ENCODE data around the gene TCN1. TPM values are rescaled to one million over a fixed set of nuclear protein-coding genes. Genes with fewer than 3 reads are reported as not detected.

TCN1 gene
- total RNA-seq, 4 donors from 2014 or later: not detected

- peaks cover 8 to 11% of the 10 kb centered on the region in 2 donors for H3K4me1 ChIP-seq
- TF ChIP-seq POLR2A (IDR thresholded peaks at IDR 0.05): no peak
- no peak for TF ChIP-seq CTCF (IDR thresholded peaks at IDR 0.05 in 4 of 5, conservative IDR thresholded peaks at IDR 0.05 in 1 of 5)
- no peaks in the 10 kb centered on the region for H3K9me3 ChIP-seq
- ATAC-seq (no peak), DNase-seq (no peak)
- intact Hi-C loops (cut with DNase I; ENCODE audit: low total_unique reads): loop anchor here (5.0 kb wide), 1 partner anchor 266 kb away; no protein-coding TSS in a partner anchor
- no peak overlapping the region for H3K4me3 ChIP-seq
- no peaks in the 10 kb centered on the region for H3K27me3 ChIP-seq
- no peak overlapping the region for H3K27ac ChIP-seq
- no peaks in the 10 kb centered on the region for H3K36me3 ChIP-seq
- in situ Hi-C loops (cut with MboI; ENCODE audit: low sequenced_read_pairs in 4 of 4): loop anchor here in 1 of 4 donors (25.0 kb wide), 1 partner anchor 276 kb away; no protein-coding TSS in a partner anchor
These were observed 52.9 kb downstream of the TCN1 start for GRCh38 chr11:59813364-59813763.

- TF ChIP-seq POLR2A (IDR thresholded peaks at IDR 0.05): no peak
- TF ChIP-seq CTCF (IDR thresholded peaks at IDR 0.05 in 4 of 5, conservative IDR thresholded peaks at IDR 0.05 in 1 of 5): no peak
- in situ Hi-C loops (cut with MboI; ENCODE audit: low sequenced_read_pairs in 4 of 4) (loop anchor here in 1 of 4 donors (25.0 kb wide), 1 partner anchor 275 kb away; no protein-coding TSS in a partner anchor), intact Hi-C loops (cut with DNase I; ENCODE audit: low total_unique reads) (loop anchor here (5.0 kb wide), 1 partner anchor 265 kb away; no protein-coding TSS in a partner anchor)
- DNase-seq: no peak
- H3K27ac ChIP-seq: no peak overlapping the region
- H3K4me3 ChIP-seq: no peak overlapping the region
- peaks cover 8 to 11% of the 10 kb centered on the region in 2 donors for H3K4me1 ChIP-seq
- ATAC-seq: no peak
- H3K9me3 ChIP-seq: no peaks in the 10 kb centered on the region
- no peaks in the 10 kb centered on the region for H3K27me3 ChIP-seq
- peaks cover 0 to 7% of the 10 kb centered on the region in 2 donors for H3K36me3 ChIP-seq
These were observed 54.1 kb downstream of the TCN1 start for GRCh38 chr11:59812220-59812619.

GRCh38 chr11:59810911-59811259 lies 55.4 kb downstream of the TCN1 start:
- H3K27me3 ChIP-seq: no peaks in the 10 kb centered on the region
- peaks cover 0 to 21% of the 10 kb centered on the region in 2 donors for H3K36me3 ChIP-seq
- no peak for ATAC-seq
- intact Hi-C loops (cut with DNase I; ENCODE audit: low total_unique reads) (loop anchor here (1.0 to 5.0 kb wide), 3 partner anchors 9 to 264 kb away; partner anchors contain the start of gene STX3), in situ Hi-C loops (cut with MboI; ENCODE audit: low sequenced_read_pairs in 4 of 4) (loop anchor here in 1 of 4 donors (25.0 kb wide), 1 partner anchor 274 kb away; no protein-coding TSS in a partner anchor)
- TF ChIP-seq POLR2A (IDR thresholded peaks at IDR 0.05) (no peak), CTCF (IDR thresholded peaks at IDR 0.05 in 4 of 5, conservative IDR thresholded peaks at IDR 0.05 in 1 of 5) (no peak)
- peaks cover 8 to 11% of the 10 kb centered on the region in 2 donors for H3K4me1 ChIP-seq
- H3K27ac ChIP-seq: peak overlapping the region; percentile 83 to 90 (median 87)
- DNase-seq: no peak
- no peaks in the 10 kb centered on the region for H3K9me3 ChIP-seq
- H3K4me3 ChIP-seq: peak overlapping the region; percentile 76 to 98 (median 93)

GRCh38 chr11:59810189-59810910 lies 55.9 kb downstream of the TCN1 start, which contains the start of gene MRPL16:
TSS of gene MRPL16 (minus strand) at chr11:59810778. CDS start at chr11:59810658, 120 bp downstream.
- TF ChIP-seq CTCF (IDR thresholded peaks at IDR 0.05 in 4 of 5, conservative IDR thresholded peaks at IDR 0.05 in 1 of 5) (peak; percentile 14 to 51 (median 17)), POLR2A (IDR thresholded peaks at IDR 0.05) (peak in 1 of 2 donors; percentile 16)
- Histone ChIP-seq H3K27me3 (no peaks in the 10 kb centered on the region), H3K4me3 (peak within 1 kb of the TSS; percentile 76 to 98 (median 93)), H3K4me1 (peaks cover 8 to 11% of the 10 kb centered on the region in 2 donors), H3K27ac (peak within 1 kb of the TSS; percentile 83 to 90 (median 87)), H3K9me3 (no peaks in the 10 kb centered on the region), H3K36me3 (peaks cover 0 to 26% of the 10 kb centered on the region in 2 donors)
- intact Hi-C loops (cut with DNase I; ENCODE audit: low total_unique reads): loop anchor here (1.0 to 5.0 kb wide), 3 partner anchors 8 to 263 kb away; partner anchors contain the start of gene STX3
- in situ Hi-C loops (cut with MboI; ENCODE audit: low sequenced_read_pairs in 4 of 4): loop anchor here in 1 of 4 donors (25.0 kb wide), 1 partner anchor 273 kb away; no protein-coding TSS in a partner anchor
- ATAC-seq: peak; percentile 98 to 99
- peak; percentile 73 to 82 for DNase-seq
